Activated T-cell treated with anti-CD3 and anti-CD28 coated beads for 48 hours (primary cell): ENCODE measurements around the gene AP2M1.

Experiments
- DNase-seq: peaks from one replicate; pipeline ENCODE4 v3.0.0-alpha.2; 2020; ENCODE audit warnings: low read depth

AP2M1 gene

GRCh38 chr3:184180165-184180564 lies 5.5 kb downstream of the AP2M1 start:
- no peak for DNase-seq

GRCh38 chr3:184181596-184181995 lies 6.9 kb downstream of the AP2M1 start:
- no peak for DNase-seq

GRCh38 chr3:184183679-184184078 lies 9.0 kb downstream of the AP2M1 start:
- DNase-seq, result no peak

- DNase-seq, result no peak
These were observed 10.0 kb downstream of the AP2M1 start for GRCh38 chr3:184184546-184185230.

GRCh38 chr3:184185461-184186183 lies 11.0 kb downstream of the AP2M1 start:
- peak; percentile 100 for DNase-seq

- no peak for DNase-seq
These were observed 11.7 kb downstream of the AP2M1 start, which contains the start of gene ABCF3 for GRCh38 chr3:184186184-184186901. ABCF3 (plus strand) TSS chr3:184186199; CDS start chr3:184186208, 9 bp downstream.

- no peak for DNase-seq
These were observed 12.2 kb downstream of the AP2M1 start for GRCh38 chr3:184186902-184187207.

GRCh38 chr3:184188080-184188479 lies 13.4 kb downstream of the AP2M1 start:
- DNase-seq, result no peak

- DNase-seq, result no peak
These were observed 14.8 kb downstream of the AP2M1 start for GRCh38 chr3:184189421-184189820.

- no peak for DNase-seq
These were observed 18.2 kb downstream of the AP2M1 start for GRCh38 chr3:184192889-184193288.

- DNase-seq, result no peak
These were observed 19.4 kb downstream of the AP2M1 start for GRCh38 chr3:184193991-184194539.

- DNase-seq, result no peak
These were observed 21.9 kb downstream of the AP2M1 start for GRCh38 chr3:184196536-184196935.

GRCh38 chr3:184198509-184198908 lies 23.9 kb downstream of the AP2M1 start:
- no peak for DNase-seq

GRCh38 chr3:184200825-184201224 lies 26.2 kb downstream of the AP2M1 start:
- DNase-seq, result no peak

GRCh38 chr3:184203526-184203925 lies 28.9 kb downstream of the AP2M1 start:
- DNase-seq, result no peak

- no peak for DNase-seq
These were observed 34.7 kb downstream of the AP2M1 start for GRCh38 chr3:184209146-184209923.

GRCh38 chr3:184211297-184211696 lies 36.6 kb downstream of the AP2M1 start:
- no peak for DNase-seq

GRCh38 chr3:184211718-184212117 lies 37.1 kb downstream of the AP2M1 start:
- no peak for DNase-seq

- DNase-seq, result no peak
These were observed 44.2 kb downstream of the AP2M1 start for GRCh38 chr3:184218814-184219213.

GRCh38 chr3:184222521-184222920 lies 47.9 kb downstream of the AP2M1 start:
- DNase-seq, result no peak

GRCh38 chr3:184223946-184224345 lies 49.3 kb downstream of the AP2M1 start:
- no peak for DNase-seq

GRCh38 chr3:184227481-184227935 lies 52.9 kb downstream of the AP2M1 start:
- DNase-seq, result peak; percentile 44
